Right ventricle myocardium superior (tissue), 1 donor: Measurements from ENCODE around the gene CA10. TPM values are rescaled to one million over a fixed set of nuclear protein-coding genes. Genes with fewer than 3 reads are reported as not detected.

ENCODE experiments used
- ATAC-seq: fragments of 200-7000 bp; cut with Tn5 transposase; one replicate; pipeline ENCODE4 v1.9.1; 2020; ENCODE audit warnings: mild to moderate bottlenecking; ENCODE audit not compliant: poor library complexity
- DNase-seq: peaks from one replicate; pipeline ENCODE4 v3.0.0-alpha.2; 2020
- intact Hi-C: fragments of 100-400 bp; cut with DNase I; formaldehyde crosslinking; loops from one replicate; pipeline ENCODE4 v1.11.2; 2022
- total RNA-seq: library from RNA; stranded (reverse); fragmentation: NEBNext Ultra II Directional; extraction: Animal tissue kit (Norgen Biotek cat#: 25700); gene quantifications from one replicate; pipeline ENCODE4 v1.2.1, GENCODE V29; 2021
- donor health status: DM: no; HTN: yes; CAD: no; lungs with severe emphysema.

The CA10 gene
- total RNA-seq, 1 donor from 2014 or later = not detected

DNA sequence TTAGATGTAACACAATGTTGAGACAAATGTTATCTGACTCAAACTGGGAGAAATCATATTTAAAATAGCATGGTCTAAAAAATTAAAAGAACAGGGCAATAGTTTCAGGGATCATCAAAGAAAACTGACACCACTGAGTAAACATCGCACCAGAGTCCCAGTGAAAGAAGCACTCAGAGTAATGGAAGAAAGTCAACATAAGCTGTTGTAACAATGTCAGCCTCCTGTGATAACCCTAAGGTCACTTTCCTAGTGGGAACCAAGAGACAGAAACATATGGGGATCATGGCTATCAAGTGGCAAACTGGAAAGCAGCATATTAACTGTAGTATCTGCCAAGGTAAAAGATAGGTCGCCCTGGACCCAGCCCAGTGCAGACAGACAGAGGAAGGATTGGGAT, 160.8 kb downstream of the CA10 start:
- DNase-seq (no peak), ATAC-seq (no peak)
- intact Hi-C loops = no loop called here

DNA sequence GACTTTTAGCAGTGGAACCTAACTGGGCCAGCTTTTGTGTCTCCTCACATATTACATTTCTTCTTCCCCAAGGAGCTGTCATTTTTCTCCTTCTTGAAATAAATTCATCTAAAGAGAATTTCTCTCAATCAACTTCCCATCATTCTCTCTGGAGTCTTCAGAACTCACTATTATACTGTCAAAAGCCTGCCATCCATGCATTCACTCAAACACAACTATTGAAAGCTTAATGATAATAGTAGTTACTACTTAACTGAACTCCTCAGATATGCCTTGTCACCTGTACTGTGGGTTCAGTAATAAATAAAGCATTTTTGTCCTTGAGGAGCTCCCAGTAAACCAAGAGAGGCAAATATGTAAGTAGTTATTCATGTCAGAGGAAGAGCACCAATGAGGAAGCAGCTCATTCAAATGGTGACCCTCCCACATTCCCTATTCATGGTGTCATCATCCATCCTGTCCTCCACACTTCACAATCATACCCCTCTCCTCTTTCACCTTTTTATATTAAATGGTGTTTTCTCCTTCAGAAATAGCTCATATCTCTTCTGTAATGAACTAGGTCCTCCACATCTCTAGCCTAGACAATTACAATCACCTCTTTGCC, 162.6 kb downstream of the CA10 start:
- ATAC-seq = no peak
- DNase-seq = no peak
- intact Hi-C loops = no loop called here

DNA sequence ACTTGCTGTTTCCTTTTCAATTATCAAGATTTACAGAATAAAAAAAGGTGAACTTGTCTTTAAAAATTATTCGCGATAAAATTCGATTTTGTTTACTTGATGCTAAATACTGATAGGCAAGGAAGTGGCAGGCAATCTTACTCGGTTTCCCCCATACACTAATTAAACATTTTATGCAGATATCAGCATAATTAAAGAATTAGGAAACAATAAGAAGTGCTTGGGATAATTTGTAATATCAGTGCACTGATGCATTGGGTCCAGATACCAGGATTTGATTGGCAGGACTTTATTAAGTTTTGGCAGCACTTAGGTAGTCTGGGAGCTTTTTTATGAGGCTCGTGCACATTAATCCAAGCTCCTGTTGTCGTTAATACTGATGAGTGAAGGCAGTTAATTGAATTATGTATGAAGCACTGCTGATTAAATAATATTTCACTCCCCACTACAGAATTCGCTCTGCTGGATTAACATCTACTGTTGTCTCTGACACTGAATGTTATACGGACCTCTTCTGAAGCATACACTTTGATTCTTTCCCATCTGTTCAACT, 165.6 kb downstream of the CA10 start:
- DNase-seq = no peak
- no peak for ATAC-seq
- intact Hi-C loops = no loop called here

DNA sequence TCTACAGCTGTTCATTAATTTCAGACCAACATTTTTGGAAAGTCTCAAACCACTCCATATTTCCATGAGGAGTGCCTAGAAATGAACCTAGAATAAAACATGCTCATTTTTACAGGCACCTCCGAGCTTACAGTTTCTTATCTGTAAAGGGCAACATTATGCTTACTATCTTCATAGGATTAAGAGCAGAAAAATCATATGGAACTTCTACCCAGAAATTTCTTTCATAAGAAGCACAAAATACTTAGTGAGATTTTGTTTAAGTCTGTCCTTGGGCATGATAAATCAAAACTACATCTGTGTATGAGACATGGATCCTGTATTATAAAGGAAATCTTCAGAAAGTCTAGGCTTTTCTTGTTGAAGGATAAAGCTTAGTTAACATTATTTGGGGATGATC, 187.4 kb downstream of the CA10 start:
- DNase-seq (no peak), ATAC-seq (no peak)
- intact Hi-C loops = no loop called here

DNA sequence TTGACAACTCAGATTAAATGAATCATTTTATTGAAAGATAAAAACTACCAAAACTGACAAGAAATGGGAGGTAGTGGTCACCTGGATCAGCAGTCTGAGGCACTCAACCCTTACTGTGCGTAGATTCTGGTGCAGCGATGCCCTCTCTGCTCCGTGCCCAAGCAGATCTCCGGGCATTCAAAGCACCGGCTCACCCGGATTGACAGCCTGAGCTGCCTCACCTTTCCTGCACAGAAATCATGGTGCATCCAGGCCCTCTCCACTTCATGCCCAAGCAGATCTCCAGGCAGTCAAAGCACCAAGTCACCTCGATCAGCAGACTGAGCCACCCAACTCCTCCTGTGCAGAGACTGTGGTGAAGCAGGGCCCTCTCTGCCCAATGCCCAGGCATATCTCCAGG, 196.8 kb downstream of the CA10 start:
- intact Hi-C loops = no loop called here
- ATAC-seq = no peak

DNA sequence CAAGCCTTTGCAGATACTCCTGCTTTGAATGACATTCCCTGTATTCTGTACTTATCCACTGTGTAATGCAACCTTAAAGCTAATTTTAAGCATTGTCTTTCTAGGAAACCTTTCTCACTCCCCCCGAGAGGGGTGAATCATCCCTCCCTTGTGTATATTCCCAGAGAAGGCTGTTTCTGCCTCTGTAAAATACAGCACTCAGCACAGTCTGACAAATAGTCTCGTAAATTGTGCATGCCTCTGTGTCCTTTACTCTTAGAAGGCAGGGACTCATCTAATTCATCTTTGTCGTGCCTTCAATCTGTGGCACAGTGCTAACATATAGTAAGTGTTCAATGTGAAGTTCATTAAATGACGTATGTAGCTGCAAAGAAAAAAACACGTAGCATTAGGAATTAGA, 200.7 kb downstream of the CA10 start:
- ATAC-seq (no peak), DNase-seq (no peak)
- intact Hi-C loops = no loop called here

More for the DNA sequence above, 196.8 kb downstream of the CA10 start:
- DNase-seq = peak; percentile 22

DNA sequence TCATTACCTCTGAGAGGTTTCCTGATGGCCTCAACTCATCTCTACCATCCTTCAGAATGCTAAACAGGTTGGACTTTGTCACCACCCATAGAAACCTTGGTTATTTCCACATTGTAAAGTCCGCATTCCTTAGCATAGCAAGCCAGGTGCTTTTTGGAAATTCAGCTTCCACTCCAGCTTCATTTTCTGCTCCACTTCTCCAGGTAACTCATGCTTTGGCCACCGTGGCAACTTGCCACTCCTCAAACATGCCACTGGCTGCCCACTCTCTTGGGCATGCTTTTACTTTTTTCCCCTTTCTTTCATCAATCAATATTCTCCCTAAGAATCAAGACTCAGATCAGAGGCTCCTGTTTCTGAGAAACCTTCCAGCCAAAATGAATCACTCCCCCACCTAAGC, 203.3 kb downstream of the CA10 start:
- DNase-seq (no peak), ATAC-seq (no peak)
- intact Hi-C loops = no loop called here

DNA sequence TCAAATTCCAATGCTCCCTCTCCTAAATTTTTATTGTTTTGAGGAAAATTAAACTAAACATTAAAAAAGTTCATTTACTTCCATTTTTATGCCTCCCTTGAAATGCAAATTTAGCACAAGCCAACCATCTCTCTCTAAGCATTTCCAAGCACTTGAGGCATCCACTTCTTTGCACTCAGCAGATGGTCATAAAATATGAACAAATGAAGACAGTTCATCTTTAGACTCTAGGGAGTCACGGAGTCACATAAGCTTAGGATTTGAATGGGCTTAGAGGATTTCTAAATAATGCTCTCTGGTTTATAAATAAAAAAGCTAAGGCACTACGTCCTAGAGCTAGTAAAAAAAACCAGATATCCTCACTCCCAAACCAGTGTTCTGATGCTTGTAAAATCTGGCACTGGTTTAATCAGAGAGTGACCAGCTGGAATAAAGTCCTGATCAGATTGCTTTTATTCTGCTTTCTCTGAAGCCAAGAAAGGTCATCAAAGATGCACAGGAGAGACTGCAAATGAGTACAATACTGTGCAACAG, 204.2 kb downstream of the CA10 start:
- ATAC-seq = no peak
- intact Hi-C loops = no loop called here

DNA sequence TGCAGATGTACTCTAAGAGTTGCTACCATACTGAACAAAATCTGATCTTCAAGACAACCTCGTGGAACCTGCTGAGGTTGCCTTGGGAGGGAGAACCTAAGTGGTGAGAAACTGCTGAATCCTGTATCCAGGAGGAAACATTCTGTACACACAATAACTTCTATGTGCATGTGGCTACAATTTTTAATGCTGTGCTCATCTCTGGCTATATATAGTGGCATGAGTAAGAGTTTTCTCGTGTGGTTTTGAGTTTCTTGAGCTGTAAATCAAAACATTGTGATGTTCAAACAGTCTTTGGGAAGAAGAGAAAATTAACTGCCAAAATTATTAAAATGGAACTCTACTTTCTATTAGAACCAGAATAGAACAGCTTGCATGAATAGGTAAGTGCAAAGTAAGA, 206.8 kb downstream of the CA10 start:
- DNase-seq (no peak), ATAC-seq (no peak)
- intact Hi-C loops = no loop called here

More for the DNA sequence above, 204.2 kb downstream of the CA10 start:
- no peak for DNase-seq

DNA sequence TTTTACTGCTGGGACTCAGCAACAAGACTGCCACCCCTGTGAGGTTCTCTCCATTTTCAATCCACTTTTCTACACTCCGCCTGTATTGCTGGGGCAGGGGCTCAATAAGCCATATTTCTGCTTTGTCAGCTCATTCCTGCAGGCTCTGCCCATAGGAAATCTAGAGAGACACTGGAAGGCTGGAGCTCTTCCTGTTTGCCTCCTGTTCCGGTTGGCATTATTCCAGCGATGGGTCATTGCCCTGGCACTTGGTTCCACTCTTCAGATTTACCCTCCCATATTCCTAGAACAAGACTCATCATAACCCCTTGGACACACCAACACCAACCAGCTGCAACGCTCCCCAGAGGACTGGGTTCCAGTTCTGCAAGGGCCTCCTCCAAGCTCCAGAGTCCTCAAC, 210.4 kb downstream of the CA10 start:
- ATAC-seq (no peak), DNase-seq (no peak)
- intact Hi-C loops = no loop called here

DNA sequence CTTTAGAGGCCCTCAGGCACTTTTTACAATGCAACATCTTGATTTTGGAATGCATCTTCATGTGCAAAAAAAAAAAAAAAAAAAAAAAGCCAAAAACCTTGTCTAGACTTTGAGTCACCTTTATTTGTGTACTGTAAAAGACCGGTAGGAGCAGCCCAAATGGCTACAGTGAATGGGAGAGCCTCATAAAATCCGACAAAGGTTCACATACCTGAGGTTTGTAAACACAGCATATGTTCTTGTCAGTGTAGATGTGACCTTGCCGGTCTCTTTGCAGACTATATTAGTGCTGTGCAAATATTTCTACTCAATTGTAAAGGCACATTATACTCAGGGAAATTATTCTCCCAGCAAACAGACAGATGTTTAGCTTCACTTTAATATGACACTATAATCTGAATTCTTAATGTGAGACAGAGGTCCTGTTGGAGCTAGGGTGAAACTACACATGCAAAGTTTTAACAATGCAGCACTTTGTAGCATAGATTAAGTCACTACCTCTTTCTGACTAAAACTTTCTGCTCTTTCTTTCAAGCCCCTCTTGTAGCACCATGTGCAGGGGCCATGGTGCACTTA, 211.3 kb downstream of the CA10 start:
- ATAC-seq = no peak
- intact Hi-C loops = no loop called here
- DNase-seq = no peak

DNA sequence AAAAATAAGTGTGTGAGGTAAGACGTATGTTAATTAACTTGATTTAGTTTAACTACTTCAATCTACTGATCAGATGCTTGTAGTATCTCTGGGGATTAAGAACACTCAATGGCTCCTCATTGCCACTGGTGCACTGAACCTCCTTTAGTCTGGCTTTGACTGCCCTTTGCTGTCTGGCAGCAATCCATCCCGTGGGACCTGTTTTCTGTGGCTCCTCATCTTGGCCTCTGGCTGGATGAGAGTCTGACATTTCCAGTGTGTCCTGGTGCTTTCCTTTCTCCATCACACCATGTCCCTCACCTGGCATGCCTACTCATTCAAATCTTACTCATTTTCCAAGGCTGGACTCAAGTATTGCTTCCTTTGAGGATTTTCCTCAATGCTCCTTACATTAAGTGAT, 212.2 kb downstream of the CA10 start:
- DNase-seq (no peak), ATAC-seq (no peak)
- intact Hi-C loops = no loop called here

DNA sequence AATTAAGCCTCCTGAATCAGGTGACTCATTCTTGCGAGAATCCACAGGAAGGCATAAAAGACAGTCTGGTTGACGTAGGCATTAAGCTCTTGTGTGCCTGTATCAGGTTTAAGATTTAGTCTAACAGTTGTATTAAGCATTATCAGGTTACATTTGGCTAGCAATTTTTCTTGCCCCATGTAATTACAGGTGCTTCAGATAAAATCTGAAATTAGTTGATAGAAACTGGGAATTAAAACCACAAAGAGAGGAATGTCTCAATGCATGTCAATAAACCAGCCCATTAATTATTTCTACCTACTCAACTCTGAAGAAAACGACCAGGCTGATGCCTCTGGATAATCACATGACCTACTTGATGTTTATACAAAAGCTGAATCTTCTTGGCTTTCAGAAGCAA, 217.2 kb downstream of the CA10 start:
- ATAC-seq (no peak), DNase-seq (no peak)
- intact Hi-C loops = no loop called here

DNA sequence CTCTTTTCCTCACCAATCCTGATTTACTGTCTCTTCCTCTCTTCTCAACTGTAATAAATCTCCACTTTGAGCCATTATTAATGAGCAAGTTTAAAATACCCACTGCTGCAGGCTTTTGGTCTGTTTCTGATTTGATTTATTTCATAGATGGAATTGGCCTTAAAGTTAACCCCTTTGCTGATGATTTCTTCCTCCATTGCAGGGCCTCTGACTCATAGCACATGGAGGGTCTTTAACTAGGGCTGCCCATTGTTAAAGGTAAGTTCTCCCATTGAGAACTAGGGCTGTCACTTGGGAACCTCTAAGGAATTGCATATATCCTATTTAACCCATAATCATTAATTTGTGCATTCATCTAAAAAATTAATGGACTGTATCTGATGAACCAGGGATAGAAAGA, 221.2 kb downstream of the CA10 start:
- intact Hi-C loops = no loop called here
- ATAC-seq (no peak), DNase-seq (no peak)

DNA sequence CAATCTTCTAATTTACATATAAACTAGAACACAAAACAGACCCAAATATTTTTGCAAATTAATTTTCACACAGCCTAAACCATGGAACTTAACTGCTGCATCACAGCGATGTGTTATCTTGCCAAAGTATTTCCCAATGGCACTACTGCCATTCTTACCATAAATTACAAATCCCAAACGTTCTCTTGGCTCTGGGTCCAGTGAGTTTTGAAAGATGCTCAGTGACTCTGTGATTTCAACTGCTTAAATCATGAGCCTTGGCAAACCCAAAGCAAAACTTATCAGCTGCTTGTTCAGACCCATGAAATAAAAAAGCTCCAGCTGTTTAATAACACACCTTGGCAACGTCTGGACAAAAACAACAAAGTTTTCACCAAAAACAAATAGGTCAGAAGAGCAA, 223.0 kb downstream of the CA10 start:
- intact Hi-C loops = no loop called here
- no peak for DNase-seq
- no peak for ATAC-seq

DNA sequence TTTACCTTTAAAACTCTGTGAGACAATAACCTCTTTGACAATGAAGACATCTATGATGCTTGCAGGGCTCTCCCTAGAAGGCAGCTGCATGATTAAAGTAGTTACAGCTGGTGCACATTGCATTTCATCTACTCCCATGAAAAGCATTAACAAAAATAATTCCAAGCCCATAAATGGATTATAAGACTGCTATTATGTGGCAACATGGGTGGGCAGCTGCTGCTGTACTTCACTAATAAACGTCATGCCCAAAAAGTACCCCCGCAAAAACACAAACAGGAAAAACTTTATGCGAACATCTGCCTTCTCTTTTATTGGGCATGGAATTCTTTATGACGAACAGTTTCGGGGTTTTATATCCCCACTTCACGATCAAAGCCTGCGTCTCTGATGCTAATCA, 224.9 kb downstream of the CA10 start:
- ATAC-seq (no peak), DNase-seq (no peak)
- intact Hi-C loops = no loop called here

DNA sequence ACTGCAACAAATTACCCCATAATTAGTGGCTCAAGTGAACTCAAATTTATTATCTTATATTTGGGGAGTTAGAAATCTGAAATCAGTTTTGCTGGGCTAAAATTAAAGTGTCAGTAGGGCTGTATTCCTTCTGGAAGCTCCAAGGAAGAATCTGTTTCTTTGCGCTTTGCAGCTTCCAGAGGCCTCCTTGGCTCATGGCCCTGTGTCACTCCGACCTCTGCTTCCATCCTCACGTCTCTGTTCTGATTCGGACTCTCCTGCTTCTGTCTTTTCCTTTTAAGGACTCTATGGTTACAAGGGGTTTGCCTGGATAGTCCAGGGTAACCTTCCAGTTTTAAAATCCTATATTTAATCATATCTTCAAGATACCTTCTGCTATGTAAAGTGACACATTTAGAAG, 232.1 kb downstream of the CA10 start:
- DNase-seq (no peak), ATAC-seq (no peak)
- intact Hi-C loops = no loop called here

DNA sequence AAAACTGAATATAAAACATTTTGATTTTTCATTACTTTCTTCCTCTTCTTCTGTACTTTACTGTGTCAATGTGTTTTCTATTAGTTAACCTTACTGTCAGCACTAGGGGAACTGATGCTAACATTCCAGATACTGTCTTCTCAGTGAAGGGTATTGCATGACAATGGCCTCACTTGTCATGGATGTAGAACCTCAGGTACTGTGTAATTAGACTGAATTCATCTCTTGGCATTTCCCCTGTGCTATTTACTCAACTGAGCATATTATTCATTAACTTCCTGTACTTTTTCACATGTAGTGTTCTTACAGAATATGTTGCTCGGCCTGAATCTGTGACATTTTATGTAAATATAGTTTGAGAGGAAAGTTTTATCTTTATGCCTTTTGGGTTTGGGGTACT, 237.0 kb downstream of the CA10 start:
- ATAC-seq = no peak
- intact Hi-C loops = no loop called here
- DNase-seq = no peak

DNA sequence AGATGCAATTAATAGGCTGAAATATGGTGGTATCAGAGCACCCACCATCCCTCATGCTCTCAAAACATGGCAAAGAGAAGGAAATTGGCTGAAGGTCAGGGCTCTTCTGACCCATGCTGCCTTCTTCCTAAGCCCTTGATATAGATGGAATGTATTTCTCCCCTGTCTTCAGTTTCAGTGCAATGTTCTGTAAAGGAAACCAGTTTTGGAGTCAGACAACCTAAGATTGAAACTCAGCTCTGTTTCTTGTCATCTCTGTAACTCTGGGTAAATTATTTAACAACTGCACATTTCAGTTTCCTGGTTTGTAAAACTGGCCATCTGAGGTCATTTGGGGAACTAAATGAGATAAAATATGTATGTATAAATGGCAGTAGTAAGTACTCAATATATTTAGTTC, 243.9 kb downstream of the CA10 start:
- ATAC-seq = no peak
- intact Hi-C loops = no loop called here
- no peak for DNase-seq

DNA sequence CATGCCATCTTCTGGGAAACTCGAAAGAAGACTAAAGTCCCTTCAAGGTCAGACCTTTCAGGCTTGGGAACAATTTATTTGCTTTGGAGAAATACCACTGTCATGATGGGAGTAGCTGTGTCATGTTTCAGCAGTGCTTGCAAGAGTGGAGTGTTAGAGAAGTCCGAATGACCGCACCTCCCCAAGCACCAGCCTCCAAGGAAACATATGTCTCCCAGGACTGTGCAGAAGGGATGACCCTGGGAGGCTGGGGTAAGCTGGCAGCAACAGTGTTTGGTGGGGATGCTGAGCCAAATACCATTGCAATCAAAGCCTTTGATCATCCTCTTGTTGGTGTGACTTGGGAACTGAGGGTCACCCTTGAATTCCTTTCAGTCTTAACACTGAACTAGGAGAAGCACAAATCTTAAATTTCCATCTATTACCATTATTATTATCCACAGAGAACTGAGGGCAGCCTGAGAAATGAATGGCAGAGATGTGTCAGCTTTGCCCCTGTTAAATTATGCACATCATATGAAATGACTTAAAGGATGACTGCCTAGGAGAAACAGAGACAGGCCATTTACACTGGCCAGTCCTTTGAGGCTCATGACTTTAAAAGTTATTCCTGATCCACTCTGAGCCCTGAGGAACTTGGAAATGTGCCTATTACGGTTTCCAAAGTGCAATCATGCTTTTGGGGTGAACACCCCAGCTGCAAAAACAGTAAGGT, 244.9 kb downstream of the CA10 start:
- ATAC-seq (no peak), DNase-seq (no peak)
- intact Hi-C loops = no loop called here
